GM12872 (cell line): ENCODE data around the gene UBE2G1.

ENCODE experiments used
- TF ChIP-seq, protein P1 (sequence below): IDR thresholded peaks from 3 replicates; pipeline ENCODE4 v1.5.1; 2011; ENCODE audit warnings: low read depth, mild to moderate bottlenecking, low read length, moderate library complexity; ENCODE audit not compliant: insufficient read depth

The UBE2G1 gene, protein sequence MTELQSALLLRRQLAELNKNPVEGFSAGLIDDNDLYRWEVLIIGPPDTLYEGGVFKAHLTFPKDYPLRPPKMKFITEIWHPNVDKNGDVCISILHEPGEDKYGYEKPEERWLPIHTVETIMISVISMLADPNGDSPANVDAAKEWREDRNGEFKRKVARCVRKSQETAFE

DNA sequence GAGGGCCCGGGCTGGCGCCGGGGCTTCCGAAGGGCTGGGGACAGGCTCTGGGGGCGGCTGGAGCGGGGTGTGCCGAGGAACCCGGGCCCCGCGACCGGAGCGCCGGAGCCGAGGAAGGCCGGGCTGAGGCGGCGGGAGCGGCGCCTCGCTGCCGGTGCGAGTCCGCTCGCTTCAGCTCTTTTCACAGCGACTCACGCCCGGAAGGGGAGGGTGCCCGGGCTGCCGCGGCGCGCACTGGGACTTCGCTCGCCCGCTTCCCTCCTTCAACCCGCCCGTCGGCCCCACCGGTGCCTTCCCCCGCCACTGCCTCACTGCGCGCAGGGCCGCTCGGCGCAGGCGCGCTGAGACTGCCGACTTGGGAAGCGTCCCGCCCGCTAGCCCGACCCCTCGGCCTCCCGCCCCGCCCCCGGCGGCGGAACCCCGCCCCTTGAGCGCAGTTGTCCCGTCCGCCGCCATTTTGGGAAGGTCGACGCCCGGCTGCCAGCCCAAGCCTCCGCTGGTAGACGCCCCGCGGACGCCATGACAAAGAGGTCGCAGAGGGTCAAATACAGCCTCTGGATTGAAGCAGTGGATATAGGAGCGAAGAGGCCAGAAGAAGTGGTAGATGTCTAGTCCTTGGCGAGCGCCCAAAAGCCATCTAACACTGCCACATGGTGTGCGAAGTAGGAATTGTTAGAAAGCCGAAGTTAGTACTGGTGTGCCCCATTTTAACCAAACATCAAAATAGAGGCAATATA is at the start of gene UBE2G1:
Gene UBE2G1, minus strand, starts transcription at position 349 of the 737 bp plus-strand sequence. CDS start 359 bp downstream, outside the sequence.
- TF ChIP-seq, protein P1, sequence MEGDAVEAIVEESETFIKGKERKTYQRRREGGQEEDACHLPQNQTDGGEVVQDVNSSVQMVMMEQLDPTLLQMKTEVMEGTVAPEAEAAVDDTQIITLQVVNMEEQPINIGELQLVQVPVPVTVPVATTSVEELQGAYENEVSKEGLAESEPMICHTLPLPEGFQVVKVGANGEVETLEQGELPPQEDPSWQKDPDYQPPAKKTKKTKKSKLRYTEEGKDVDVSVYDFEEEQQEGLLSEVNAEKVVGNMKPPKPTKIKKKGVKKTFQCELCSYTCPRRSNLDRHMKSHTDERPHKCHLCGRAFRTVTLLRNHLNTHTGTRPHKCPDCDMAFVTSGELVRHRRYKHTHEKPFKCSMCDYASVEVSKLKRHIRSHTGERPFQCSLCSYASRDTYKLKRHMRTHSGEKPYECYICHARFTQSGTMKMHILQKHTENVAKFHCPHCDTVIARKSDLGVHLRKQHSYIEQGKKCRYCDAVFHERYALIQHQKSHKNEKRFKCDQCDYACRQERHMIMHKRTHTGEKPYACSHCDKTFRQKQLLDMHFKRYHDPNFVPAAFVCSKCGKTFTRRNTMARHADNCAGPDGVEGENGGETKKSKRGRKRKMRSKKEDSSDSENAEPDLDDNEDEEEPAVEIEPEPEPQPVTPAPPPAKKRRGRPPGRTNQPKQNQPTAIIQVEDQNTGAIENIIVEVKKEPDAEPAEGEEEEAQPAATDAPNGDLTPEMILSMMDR, result peak; percentile 41; the same call in 2 of the 3 replicates

DNA sequence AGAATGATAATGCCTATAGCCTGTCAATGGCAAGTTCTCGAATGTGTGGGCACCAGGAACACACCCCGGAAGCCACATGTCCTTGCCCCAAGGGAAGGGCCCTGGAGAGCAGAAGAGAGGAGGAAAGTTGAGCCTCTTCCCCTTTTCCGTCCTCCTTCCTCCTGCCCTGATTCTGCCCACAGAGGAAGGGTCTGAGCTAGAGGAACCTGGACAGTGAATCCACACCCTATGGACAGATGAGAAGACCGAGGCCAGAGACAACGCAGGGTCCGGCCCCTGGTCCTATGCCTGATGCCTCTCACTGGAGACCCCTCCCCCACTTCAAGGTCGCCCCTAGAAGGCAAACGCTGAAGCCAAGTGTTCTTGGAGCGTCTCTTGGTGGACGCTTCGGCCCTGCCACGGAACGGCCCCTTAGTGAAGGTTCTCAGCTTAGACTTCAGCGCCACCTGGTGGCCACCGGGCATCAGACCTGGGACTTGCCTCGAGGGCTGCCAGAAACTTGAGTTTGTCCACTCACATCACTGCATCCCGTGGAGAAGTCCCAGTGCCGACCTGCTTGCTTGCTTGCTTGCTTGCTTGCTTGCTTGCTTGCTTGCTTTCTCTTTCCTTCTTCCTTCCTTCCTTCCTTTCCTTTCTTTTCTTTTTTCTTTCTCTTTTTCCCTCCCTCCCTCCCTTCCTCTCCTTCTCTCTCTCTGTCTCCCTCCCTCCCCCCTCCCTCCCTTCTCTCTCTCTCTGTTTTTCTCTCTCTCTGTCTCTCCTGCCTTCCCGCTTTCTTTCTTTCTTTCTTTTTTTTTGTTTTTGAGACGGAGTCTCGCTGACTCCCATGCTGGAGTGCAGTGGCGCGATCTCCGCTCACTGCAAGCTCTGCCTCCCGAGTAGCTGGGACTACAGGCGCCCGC is 46.7 kb upstream of the UBE2G1 start:
- TF ChIP-seq, protein P1, result peak; percentile 98

DNA sequence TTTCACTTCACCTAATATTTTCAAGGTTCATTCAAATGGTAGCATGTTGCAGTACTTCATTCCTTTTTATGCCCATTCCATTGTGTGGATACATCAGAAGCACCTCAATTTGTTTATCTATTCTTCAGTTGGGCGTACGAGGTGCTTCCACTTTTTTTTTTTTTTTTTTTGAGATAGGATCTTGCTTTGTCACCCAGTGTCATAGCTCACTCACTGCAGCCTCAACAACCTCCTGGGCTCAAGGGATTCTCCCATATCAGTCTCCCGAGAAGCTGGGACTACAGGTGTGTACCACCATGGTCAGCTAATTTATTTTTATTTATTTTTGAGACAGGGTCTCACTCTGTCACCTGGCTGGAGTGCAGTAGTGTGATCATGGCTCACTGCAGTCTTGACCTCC is 44.7 kb upstream of the UBE2G1 start:
- TF ChIP-seq, protein P1, result no peak

DNA sequence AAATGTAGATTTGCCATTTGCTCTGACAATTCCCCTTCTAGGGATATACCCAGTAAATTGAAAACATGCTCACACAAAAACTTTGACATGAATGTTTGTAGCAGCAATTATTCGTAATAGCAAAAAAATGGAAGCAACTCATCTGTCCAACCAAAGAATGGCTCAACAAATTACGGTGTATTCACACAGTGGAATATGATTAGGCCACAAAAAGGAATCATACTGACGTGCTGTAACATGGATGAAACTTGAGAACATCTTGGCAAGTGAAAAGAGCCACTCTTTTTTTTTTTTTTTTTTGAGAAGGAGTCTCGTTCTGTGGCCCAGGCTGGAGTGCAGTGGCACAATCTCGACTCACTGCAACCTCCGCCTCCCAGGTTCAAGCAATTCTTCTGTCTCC is 43.2 kb upstream of the UBE2G1 start:
- TF ChIP-seq, protein P1, result no peak

DNA sequence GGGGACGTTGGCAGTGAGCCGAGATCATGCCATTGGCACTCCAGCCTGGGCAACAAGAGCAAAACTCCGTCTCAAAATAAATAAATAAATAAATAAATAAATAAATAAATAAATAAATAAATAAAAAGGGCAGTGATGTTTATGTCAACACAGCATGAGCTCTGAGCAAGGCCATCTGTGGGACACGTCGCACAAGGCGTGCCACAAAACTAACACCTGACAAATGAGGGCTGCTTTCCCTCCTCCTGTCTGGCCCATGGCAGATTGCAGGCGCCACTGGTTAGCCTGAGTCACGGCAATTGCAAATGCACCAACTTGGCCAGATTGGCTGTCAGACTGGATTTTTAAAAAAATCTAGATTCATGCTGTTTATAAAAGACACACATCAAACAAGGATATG is 41.4 kb upstream of the UBE2G1 start:
- TF ChIP-seq, protein P1, result no peak

DNA sequence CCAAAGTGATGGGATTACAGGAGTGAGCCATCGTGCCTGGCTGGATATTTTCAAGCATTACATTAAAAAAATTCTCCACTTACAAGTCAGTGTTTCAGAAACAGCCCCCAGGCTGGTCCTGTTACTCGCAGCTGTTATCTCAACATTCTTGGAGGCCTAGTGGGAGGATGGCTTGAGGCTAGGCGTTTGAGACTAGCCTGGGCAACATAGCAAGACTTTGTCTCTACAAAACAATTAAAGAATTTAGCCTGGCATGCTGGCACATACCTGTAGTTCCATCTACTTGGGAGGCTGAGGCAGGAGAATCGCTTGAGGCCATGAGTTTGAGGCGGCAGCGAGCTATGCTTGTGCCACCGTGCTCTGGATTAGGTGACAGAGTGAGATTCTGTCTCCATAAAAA is 40.7 kb upstream of the UBE2G1 start:
- TF ChIP-seq, protein P1, result no peak

GRCh38 chr17:4406386-4406785 is 39.9 kb upstream of the UBE2G1 start:
- TF ChIP-seq, protein P1, result no peak; the same call in 2 of the 3 replicates
